ENCODE results near the gene DOCK8.

DOCK8 gene

DNA sequence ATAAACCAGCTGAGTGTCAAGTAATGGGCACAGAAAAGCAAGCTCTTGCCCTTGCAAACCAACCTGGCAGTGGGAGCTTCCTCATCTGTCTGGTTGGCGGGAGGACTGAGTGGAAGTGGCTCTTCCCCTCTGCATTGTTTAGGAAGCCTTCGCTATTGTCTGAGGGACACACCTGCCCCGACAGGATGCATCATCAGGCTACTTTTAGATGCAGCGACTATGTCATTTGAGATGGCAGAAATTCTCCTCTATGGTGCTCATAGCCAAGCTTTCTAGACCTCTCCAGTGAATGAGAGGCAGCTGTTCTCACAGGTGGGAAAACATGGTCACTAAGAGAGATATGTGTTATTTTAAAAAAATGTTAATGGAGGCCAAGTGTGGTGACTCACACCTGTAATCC, 104.0 kb downstream of the DOCK8 start:
- peak; percentile 53 for DNase-seq

DNA sequence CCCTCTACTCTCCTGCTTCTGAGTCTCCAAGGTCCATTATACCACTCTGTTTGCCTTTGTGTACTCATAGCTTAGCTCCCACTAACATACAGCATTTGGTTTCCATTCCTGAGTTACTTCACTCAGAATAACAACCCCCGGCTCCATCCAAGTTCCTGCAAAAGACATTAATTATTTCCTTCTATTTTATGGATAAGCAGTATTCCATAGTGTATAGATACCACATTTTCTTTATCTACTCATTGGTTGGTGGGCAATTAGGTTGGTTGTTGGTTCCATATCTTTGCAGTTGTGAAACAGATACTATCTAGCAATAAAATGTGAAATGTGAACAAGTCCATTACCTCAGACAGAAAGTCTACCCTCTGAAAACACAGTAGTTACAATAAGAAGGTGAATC, 110.3 kb downstream of the DOCK8 start:
- DNase-seq = no peak

DNA sequence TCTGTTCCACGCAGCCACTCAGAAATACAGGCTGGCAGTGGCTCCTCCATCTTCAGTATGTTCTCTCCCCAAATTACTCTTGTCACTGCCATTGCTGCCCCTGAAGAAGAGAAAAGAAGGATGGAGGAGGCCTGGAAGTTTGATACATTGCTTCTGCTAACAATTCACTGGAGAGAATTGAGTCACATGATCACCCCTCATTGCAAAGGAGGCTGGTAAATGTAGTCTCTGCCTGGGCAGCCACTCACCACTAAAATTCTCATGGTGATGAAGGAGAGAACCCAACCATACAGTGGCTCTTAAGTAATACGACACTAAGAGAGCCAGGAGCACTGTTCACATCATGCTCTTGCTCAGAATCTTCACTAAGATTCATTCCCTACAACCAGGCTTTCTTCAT, 112.0 kb downstream of the DOCK8 start:
- DNase-seq = no peak

DNA sequence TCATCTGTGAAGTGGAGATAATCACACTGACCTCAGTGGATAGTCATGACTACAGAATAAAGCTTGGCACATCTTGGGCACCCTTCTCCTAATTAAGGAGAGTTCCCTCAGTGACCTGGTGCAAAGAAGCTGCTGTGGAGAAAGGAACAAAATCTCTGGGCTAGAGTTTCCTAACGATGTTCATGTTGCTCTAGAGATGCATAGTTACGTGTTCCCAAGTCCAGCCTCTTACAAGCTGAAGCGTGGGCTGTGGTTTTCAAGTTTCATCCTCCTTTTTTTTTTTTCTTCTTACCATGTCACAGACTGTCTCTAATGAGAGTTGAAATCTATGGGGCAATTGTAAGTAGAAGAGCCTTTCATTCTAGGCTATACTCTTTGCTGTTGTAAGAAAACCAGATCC, 113.8 kb downstream of the DOCK8 start:
- no peak for DNase-seq

DNA sequence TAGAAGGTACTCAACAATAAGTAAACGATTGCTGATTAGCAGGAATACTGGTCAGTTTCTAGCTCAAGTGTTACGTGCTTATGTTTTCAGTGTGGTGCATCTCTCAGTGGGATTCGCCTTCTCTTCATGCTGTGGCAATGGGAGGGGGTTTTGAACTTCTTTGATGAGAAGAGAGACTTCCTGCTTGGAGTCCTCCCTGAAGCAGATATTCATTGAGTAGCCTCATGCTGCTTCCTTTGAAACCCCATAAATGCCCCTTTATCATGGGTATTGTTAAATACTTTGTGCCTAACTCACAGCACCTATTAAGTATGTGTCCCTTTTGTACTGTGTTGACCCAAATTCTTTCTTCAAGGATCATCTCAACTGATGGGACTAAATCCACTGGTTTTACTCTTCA, 116.5 kb downstream of the DOCK8 start:
- DNase-seq = no peak

DNA sequence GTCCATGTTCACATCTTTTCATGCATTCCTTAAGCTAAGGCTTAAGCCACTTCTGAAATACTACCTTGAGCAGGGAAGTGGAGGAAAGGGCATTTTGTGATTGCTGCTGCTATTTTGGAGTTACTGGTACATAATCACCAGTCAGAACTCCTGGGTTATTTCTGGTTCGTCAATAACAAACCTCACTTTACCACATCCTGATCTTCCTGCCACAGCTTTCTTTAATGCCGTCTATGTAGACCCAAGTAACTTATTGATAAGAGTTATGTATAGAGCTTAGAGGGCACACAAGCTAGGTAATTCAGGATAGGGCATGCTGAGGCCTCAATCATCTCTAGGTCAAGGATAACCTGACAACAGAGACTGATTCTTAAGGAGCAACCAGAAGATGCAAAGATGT, 120.7 kb downstream of the DOCK8 start:
- no peak for DNase-seq

DNA sequence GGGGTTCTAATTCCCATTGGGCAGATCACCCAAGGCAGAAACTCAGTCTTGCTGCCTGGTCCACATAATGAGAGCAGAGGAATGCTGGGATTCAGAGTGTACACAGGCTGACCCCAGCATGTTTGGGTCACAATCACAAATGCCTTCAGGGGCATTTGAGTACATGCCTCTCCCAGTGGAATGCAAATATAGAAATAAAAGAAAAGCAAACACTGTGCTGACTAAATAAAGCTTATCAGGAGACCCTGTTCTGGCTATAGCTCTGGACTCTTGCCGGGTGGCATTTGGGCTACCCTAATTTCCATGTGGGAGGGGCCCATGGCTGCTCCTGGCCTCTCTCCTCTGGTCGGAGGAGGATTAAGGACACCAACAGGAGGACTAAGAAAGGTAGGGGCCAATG, 121.4 kb downstream of the DOCK8 start:
- no peak for DNase-seq

DNA sequence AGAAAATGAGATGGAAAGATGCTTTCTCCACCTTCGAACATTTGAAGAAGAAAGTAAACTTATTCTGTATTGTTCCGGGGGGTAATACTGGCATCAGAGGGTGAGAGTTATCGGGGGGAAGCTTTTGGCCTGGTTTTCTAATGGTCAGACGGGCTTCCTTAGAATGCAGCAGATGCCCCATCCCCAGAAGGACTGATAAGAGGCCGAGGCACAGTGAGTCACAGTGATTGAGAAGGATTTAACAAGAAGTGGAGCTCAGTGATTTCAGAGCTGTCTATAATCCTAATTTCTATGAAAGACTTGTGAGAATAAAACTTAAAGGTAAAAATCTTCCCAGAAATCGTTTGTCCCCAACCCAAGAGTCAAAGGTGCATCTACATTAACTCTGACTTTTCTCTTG, 123.9 kb downstream of the DOCK8 start:
- DNase-seq = no peak

DNA sequence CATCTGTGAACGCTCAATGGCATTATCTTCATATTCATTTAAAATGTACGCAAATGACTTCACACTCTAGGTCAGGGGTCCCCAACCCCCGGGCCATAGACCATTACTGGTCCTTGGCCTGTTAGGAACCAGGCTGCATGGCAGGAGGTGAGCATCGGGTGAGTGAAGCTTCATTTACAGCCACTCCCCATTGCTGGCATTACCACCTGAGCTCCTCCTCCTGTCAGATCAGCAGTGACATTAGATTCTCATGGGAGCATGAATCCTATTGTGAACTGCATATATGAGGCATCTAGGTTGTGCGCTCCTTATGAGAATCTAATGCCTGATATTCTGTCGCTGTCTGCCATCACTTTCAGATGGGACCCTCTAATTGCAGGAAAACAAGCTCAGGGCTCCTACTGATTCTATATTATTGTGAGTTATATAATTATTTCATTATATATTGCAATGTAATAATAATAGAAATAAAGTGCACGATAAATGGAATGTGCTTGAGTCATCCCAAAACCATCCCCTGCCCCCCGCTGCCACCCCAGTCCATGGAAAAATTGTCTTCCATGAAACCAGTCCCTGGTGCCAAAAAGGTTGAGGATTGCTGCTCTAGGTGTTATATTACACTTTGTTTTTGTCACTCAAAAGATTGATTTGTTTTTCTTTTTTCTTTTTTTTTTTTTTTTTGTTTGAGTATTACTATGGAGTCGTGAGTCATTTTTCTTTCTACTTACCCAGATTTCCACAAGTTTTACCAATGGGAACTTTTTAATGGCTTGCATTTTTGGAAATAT, 127.2 kb downstream of the DOCK8 start:
- DNase-seq = no peak

DNA sequence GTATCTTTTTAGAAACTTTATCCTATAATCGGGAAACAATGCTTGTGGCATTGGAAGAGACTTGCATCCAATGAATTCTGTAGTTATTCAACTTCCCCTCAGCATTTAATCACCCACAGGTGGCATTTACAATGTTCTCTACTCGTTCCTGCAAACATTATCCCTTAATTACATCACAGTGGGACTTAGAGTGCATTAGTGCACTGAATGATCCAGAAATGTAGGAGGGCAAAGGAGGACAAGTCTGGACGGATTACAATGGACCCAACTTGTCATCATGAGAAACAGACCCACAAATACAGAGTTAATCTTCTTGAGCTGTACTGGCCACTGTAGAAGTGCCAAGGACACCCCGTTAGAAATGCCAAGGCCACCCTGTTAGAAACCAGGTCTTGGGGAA, 129.1 kb downstream of the DOCK8 start:
- no peak for DNase-seq

DNA sequence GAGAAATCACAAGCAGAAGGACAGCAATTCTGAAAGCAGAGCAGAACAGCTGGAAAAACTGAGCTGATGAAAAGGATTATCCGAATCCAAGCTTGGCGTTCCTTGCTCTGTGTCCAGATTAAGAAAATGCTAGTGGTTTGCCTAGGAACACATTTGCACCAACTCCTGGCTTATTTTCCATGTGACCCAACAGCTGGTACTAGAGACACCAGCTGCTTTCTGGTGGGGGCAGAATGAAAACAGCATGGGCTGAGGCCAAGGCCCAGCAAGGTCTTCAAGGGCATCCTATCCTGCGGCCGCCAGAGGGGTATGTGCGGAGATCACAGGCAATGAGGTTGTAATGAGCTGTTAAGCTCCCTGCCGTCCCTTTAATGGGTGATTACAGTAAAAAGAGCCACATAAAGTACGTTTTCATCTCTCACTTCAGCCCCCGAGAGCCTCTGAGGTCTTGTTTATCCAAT, 131.5 kb downstream of the DOCK8 start:
- DNase-seq = no peak

DNA sequence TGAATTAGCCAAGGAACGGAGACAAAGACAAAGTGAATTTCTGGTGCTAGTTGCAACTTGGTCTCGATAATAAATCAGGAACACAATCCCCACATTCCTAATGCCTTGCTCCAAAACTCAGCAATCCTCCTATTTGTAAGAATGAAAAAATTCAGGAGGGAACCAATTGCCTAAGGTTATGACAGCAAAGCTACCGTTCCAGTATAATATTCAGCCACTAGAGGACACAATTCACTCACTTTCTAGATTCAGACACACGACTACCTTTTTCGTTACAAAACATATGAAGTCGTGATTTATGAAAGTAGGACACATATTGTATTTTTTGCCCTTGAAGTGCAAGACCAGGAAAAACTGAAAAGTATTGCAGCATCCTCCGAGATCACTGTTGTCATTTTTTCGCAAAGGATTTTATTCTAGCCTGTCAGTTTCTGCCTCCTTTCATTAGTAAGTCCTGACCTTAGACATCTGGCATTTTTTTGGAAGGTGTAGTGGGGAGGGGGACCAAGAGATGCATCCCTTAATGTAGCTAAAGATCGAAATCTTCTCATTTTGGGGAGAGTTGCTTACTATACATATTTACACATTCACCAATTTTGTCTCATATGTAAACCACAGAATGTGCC, 133.1 kb downstream of the DOCK8 start:
- no peak for DNase-seq

DNA sequence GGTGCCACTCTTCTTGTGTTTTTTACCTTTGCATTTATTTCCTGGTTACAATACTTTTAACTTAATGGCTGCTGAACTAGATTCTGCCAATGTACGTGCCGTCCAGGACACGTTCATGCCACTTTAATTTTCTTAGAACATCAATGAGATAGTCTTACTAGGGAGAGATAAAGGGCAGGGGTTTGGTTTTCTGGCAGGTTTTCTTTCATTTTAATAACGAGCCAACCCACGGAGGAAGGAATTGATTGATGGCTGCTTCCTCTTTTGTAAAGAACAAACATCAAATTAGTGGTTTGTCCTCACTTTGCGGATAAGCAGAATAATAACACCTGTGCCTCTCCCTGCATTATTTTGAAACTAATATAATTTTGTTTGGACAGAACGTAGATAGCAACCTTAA, 135.7 kb downstream of the DOCK8 start:
- DNase-seq = no peak

DNA sequence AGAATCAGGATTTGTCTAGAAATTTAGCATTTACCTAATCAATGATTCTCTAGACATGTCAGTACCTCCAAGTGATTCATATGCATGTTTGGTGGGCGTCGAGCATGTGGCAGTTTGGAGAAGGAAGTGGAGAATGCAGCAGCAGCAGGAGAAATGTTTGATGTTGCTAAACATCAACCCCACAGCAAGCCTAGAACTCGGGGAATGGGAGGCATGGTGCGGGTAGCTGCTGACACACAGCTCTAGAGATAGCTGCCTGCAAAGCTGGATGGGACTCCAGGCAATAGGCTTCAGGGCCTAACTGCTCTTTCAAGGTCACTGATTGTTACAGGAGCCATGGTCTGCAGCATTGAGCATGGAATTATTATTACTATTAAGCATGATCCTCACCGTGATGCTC, 137.3 kb downstream of the DOCK8 start:
- DNase-seq = no peak

DNA sequence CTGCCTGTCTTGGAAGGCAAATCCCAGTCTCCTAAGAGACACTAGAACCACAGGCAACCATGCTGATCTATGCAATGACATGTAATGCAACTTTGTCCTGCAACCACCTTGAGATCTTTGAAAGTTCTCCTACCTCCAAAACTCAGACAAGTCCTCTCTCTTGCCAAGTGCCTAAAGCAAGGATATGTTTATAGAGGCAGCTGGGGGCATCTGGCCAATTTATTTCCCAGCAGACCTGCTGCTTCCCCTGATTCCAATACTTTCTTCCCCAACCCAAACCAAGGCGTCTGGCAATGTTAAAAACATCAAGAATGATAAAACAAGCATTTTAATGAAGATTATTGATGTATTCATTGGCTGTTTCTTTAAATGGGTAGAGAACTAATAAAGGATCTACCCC, 138.4 kb downstream of the DOCK8 start:
- DNase-seq = no peak

DNA sequence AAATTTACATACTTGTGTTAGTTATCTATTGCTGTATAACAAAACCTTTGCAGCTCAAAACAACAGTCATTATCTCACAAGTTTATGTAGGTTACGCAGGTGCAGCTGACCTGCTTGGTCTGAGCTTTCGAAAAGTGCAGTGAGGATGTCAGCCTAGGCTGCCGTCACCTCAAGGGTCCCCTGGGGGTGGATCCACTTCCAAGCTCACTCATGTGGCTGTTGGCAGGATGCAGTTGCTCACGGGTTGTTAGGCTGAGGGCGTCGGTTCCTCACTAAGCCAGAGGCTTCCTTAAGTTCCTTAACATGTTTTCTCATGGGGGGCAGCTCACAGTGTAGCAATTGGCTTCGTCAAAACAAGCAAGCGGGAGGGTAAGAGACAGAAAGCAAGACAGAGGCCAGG, 139.8 kb downstream of the DOCK8 start:
- DNase-seq = no peak

DNA sequence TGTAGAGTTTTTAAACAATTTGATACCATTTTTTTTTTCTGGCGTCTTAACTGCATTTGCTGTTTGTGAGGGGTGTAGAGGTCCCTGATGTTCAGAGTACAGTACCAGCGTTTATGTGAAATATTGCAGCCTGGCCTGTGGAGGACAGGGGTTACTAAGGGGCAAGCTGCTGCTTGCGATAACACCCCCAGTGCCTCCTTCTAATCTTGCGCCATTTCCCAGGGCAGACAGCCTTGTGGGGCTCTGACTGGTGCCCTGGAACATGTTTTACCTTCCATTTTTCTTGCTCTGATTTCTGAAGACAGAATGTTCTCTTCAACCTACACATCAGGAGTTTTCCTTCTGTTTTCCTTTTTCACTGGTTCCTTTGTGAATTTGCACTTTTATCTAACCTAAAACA, 142.9 kb downstream of the DOCK8 start:
- no peak for DNase-seq

DNA sequence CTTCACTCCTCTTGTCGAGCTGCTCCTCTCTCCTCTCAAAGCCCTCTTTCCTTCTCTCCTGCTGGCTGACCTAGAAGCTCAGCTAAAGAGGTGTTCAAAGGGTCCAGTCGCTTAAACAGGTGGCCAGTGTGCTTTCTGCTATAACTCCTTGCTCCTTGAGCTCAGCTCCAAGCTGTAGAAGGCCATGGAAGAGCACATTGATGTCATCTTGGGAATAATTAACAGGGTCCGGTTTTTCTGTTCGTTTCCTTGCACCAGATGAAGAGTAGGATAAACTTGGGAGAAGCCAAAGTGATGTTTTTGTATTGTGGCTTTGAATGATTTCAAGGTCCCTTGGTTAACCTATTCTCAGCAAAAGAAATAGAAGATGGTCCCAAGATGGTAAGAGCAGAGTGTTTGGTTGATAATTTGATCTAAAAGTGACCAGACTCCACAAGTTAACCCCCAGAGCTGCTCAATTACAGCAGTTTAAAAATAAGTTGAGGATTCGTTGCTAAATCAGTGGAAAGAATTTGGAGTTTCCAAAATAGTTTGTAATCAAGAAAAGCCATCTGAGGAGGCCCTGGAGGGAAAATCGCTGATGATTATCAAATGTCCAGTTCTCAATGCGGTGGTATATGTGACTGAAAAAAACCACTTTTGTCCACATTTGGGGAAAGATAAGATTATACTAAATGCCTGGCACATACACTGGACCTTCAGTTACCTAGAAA, 148.1 kb downstream of the DOCK8 start:
- DNase-seq = no peak

DNA sequence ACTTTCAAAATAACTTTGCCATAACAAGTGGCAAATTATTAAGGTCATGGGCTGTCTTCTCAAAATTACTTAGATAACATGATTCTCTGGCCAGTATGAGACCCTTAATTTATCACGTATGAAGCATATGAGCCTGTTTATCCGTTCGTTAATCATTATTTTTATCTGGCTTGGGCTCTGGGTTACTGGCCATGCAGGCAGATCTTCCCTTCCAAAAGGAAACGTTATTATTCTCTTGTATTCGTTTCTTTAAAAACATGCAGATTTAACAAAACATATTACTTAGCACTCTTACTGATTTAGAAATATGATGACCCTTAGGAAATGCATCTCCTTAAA, 148.6 kb downstream of the DOCK8 start:
- DNase-seq = no peak

DNA sequence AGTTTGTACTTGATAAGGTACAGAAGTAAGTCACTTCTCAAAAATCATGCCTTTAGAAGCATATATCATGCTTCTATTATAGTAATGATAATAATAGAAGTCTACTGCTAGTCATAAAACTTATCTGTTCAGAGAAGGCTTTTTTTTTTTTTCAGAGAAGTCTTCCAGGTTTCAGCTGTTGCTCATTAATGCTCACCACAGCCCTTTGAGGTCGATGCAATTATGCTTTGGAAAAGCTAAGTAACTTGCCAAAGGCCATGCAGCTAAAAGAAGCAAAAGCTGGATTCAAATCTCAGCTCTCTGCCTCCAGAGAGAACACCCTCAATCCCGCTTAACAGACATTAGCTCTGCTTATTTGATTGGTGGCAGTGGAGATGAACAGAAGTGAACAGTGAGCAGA, 150.8 kb downstream of the DOCK8 start:
- DNase-seq = no peak

DNA sequence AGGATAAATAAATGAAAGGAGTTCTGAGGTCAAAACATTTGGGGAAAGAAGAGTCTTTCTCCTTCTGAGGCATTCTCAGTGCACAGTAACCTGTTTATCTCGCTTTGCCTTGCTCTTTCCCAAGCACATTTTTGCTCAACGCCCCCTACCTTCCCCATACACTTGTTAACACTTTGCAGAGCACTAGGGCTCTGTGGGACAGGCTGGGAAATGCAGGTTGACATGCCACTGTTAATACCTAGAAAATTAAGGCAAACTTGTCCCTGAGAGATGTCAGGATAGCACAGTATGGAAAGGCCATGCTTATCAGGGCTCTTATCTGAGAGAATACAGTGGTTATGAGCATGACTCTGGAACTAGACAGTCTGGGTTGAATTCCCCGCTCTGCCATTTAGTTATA, 152.0 kb downstream of the DOCK8 start:
- no peak for DNase-seq

DNA sequence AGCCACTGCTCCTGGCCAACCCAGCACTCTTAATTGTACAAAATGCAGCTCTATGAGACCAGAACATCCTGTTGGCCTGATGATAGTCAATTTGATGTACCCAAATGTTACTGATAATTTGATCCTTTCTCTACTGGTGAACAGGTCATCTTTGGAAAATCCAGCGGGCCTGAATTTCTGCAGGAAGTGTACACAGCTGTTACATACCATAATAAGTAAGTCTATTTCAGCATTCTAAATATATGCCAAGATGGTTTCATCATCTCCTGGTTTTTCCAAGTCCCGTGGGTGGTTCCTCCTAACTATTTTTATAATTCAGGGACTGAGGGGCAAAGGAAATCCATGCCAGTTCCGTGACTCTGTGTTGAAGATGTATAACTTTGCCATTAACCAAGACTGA, 155.4 kb downstream of the DOCK8 start:
- no peak for DNase-seq

DNA sequence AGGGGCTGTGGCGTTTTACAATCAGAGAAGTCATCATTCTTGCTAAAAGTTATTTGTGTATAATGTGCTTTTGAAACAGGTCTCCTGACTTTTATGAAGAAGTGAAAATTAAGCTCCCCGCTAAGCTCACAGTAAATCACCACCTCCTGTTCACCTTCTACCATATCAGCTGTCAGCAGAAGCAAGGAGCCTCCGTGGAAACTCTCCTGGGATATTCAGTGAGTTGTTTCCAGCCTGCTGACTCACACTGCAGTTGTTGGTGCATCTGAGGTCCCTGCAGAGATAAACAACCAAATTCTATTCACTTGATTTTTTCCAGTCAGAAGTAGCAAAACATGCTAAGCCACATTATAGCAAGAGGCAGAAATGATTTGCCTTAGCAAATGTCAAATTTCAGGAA, 156.7 kb downstream of the DOCK8 start:
- no peak for DNase-seq

DNA sequence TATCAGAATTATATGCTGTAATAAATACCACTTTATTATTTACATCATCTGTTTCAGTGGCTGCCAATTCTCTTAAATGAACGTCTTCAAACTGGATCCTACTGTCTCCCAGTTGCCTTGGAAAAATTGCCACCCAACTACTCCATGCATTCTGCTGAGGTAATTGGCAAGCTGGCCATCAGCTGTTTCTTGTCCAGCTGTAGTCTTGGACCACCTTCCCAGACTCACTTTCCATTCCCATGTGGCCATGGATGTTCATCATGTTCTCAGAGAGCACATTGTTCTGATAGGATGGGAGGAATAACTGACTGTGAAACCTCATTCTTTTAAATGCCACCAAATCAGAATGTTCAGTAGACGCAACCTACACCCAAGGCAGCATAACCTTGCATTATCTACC, 157.5 kb downstream of the DOCK8 start:
- no peak for DNase-seq

All from NCI-H510A (cell line).